Endothelial cell (in vitro differentiated cells): ENCODE results near the gene MAS1. TPM values are rescaled to one million over a fixed set of nuclear protein-coding genes. Genes with fewer than 3 reads are reported as not detected.
A peak's percentile ranks its signal among the peaks of the same experiment; 100 is the strongest.
"Not testable (repeated sequence)": the region's sequence is repeated elsewhere in the genome, so short reads cannot be mapped to it uniquely, and the experiment has no call there.

Experiments
- DNase-seq: peaks from one replicate; pipeline ENCODE4 v3.0.0; 2021; ENCODE audit warnings: low spot score
- H3K27ac Mint-ChIP-seq: one replicate; pipeline ENCODE4 v1.8.0; 2021; ENCODE audit warnings: mixed read lengths, inconsistent platforms; ENCODE audit not compliant: unreplicated experiment
- H3K27me3 Mint-ChIP-seq: one replicate; pipeline ENCODE4 v1.8.0; 2021; ENCODE audit warnings: mild to moderate bottlenecking, moderate library complexity, mixed read lengths, inconsistent platforms; ENCODE audit not compliant: unreplicated experiment
- H3K36me3 Mint-ChIP-seq: one replicate; pipeline ENCODE4 v1.8.0; 2021; ENCODE audit warnings: mild to moderate bottlenecking, low read depth, mixed read lengths, inconsistent platforms; ENCODE audit not compliant: unreplicated experiment
- H3K4me1 Mint-ChIP-seq: one replicate; pipeline ENCODE4 v1.8.0; 2021; ENCODE audit warnings: mild to moderate bottlenecking, mixed read lengths, inconsistent platforms; ENCODE audit not compliant: unreplicated experiment
- H3K4me3 Mint-ChIP-seq: one replicate; pipeline ENCODE4 v1.8.0; 2021; ENCODE audit warnings: mild to moderate bottlenecking, mixed read lengths, inconsistent platforms; ENCODE audit not compliant: unreplicated experiment
- H3K9me3 Mint-ChIP-seq: one replicate; pipeline ENCODE4 v1.8.0; 2021; ENCODE audit warnings: mixed read lengths, inconsistent platforms; ENCODE audit not compliant: unreplicated experiment
- total RNA-seq: library from RNA; stranded (reverse); fragmentation: NEBNext Ultra II Directional; extraction: Animal tissue kit (Norgen Biotek cat#: 25700); gene quantifications from one replicate; pipeline ENCODE4 v1.2.1, GENCODE V29; 2021; ENCODE audit not compliant: unreplicated experiment
- TF ChIP-seq, protein P1 (sequence below): fragments of 200-600 bp; sonication (generic); IDR thresholded peaks from one replicate; pipeline ENCODE4 v1.5.0; 2021; ENCODE audit warnings: antibody characterized with exemption; ENCODE audit not compliant: unreplicated experiment

MAS1 gene
- total RNA-seq, 1 donor from 2014 or later, result not detected

DNA sequence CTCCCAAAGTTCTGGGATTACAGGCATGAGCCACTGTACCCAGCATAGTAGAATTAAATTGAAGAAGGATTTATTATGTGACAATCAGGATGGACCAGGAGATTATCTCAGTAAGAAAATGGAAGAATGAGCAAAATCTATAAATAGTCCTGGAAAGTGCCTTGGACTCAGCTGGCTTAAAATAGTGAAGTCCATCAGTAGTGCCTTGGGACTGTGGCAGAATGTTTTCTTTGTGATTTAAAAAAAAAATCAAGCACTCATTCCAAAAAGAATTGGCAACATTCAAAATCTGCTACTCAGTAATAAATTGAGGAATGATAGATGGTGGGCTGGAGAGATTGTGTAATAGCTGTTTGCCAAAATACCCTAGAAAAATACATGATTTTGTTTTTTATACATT, 37.0 kb upstream of the MAS1 start:
- no peak for DNase-seq
- Mint-ChIP-seq H3K27me3 (no peaks in the 10 kb centered on the region), H3K36me3 (no peaks in the 10 kb centered on the region), H3K9me3 (no peaks in the 10 kb centered on the region), H3K4me3 (no peak overlapping the region), H3K4me1 (no peaks in the 10 kb centered on the region), H3K27ac (no peak overlapping the region)
- TF ChIP-seq, protein P1, sequence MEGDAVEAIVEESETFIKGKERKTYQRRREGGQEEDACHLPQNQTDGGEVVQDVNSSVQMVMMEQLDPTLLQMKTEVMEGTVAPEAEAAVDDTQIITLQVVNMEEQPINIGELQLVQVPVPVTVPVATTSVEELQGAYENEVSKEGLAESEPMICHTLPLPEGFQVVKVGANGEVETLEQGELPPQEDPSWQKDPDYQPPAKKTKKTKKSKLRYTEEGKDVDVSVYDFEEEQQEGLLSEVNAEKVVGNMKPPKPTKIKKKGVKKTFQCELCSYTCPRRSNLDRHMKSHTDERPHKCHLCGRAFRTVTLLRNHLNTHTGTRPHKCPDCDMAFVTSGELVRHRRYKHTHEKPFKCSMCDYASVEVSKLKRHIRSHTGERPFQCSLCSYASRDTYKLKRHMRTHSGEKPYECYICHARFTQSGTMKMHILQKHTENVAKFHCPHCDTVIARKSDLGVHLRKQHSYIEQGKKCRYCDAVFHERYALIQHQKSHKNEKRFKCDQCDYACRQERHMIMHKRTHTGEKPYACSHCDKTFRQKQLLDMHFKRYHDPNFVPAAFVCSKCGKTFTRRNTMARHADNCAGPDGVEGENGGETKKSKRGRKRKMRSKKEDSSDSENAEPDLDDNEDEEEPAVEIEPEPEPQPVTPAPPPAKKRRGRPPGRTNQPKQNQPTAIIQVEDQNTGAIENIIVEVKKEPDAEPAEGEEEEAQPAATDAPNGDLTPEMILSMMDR, result no peak

- Mint-ChIP-seq H3K4me1 (no peaks in the 10 kb centered on the region), H3K4me3 (no peak overlapping the region), H3K36me3 (no peaks in the 10 kb centered on the region), H3K27me3 (no peaks in the 10 kb centered on the region), H3K27ac (no peak overlapping the region), H3K9me3 (no peaks in the 10 kb centered on the region)
- no peak for DNase-seq
- TF ChIP-seq, protein P1, result no peak
Observed at GRCh38 chr6:159854959-159855358, 35.8 kb upstream of the MAS1 start.

DNA sequence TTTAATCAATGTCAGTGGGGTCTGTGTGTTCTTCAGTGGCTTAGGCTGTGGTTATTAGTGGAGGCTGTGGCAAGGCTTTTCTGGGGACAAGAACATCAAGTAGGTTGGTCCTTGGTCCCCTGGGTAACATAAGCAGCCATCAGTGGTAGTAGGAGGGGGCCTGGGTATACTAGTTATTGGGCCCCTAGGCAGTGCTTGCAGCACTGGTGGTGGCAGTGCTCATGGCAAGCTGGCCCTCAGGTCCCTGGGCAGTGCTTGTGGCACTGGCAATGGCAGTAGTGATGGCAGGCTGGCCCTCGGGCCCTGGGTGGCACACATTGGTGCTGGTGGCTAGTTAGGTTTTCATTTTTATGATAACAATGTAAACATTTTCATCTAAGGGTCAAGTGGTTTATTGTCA, 32.5 kb upstream of the MAS1 start:
- no peak for DNase-seq
- no peak overlapping the region for H3K4me3 Mint-ChIP-seq
- H3K27ac Mint-ChIP-seq, result no peak overlapping the region
- TF ChIP-seq, protein P1, result no peak
- no peaks in the 10 kb centered on the region for H3K4me1 Mint-ChIP-seq
- no peaks in the 10 kb centered on the region for H3K9me3 Mint-ChIP-seq
- H3K27me3 Mint-ChIP-seq, result peaks cover 2% of the 10 kb centered on the region
- no peaks in the 10 kb centered on the region for H3K36me3 Mint-ChIP-seq

GRCh38 chr6:159860482-159860881, 30.3 kb upstream of the MAS1 start:
- Mint-ChIP-seq H3K9me3 (no peaks in the 10 kb centered on the region), H3K4me3 (no peak overlapping the region), H3K27me3 (peaks cover 4% of the 10 kb centered on the region), H3K27ac (no peak overlapping the region), H3K36me3 (no peaks in the 10 kb centered on the region), H3K4me1 (no peaks in the 10 kb centered on the region)
- TF ChIP-seq, protein P1, result no peak
- DNase-seq, result no peak

- peaks cover 4% of the 10 kb centered on the region for H3K27me3 Mint-ChIP-seq
- TF ChIP-seq, protein P1, result no peak
- no peaks in the 10 kb centered on the region for H3K4me1 Mint-ChIP-seq
- no peak for DNase-seq
- no peak overlapping the region for H3K27ac Mint-ChIP-seq
- no peak overlapping the region for H3K4me3 Mint-ChIP-seq
- H3K36me3 Mint-ChIP-seq, result no peaks in the 10 kb centered on the region
- no peaks in the 10 kb centered on the region for H3K9me3 Mint-ChIP-seq
Observed at GRCh38 chr6:159862103-159862502, 28.7 kb upstream of the MAS1 start.

DNA sequence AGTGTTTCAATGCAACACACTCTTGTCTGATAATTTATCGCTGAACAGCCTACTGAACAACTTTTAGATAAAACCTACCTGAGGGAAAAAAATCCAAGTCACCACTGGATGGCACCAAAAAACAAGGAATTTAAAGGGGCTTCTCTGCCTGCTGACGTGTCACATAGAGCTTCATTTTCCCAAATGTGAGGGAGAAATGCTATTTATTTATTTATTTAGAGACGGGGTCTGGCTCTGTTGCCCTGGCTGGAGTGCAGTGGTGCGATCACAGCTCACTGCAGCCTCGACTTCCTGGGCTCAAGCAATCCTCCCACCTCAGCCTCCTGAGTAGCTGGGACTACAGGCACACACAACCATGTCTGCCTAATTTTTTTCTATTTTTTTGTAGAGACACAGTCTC, 27.4 kb upstream of the MAS1 start:
- H3K4me3 Mint-ChIP-seq, H3K36me3 Mint-ChIP-seq, H3K27ac Mint-ChIP-seq, H3K9me3 Mint-ChIP-seq, H3K27me3 Mint-ChIP-seq, H3K4me1 Mint-ChIP-seq: not testable (repeated sequence)
- peak; percentile 55 for DNase-seq
